ENCODE results near the gene GRK6.
A peak's percentile ranks its signal among the peaks of the same experiment; 100 is the strongest.

The GRK6 gene

DNA sequence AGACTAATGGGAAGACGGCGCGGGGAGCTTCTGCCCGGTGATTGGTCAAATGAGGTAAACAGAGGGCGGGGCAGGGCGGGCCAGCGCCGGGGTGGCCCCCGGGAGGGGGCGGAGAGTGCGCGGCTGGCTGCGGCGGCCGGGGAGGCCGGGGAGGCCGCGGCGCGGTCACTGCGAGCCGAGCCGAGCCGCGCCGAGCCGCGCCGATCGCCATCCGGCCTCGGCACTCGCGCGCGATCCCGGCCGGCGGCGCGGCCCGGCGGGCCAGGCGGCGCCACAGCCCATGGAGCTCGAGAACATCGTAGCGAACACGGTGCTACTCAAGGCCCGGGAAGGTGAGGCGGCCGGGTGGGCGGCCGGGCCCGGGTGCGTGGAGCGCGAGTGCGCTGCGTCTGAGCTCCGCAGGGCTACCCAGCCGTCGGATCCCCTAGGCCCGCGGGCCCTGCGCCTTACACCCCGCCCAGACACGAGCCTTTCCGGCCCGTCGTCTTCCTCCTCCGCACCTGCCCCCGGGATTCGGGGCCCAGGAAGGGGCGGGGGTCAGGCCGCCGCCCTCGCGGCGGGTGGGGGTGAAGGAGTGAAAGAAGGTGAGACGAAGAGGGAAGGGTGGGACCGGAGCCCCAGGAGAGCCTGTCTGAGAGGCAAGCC lies at the start of gene GRK6:
Gene GRK6, plus strand, starts transcription at position 111 of the 645 bp plus-strand sequence. Its CDS starts 170 bp downstream, at position 281.
- DNase-seq = peak in 1 of 2 experiments; percentile 66

- no peak for DNase-seq
Observed at GRCh38 chr5:177377851-177378776, 48.4 kb upstream of the GRK6 start.

DNA sequence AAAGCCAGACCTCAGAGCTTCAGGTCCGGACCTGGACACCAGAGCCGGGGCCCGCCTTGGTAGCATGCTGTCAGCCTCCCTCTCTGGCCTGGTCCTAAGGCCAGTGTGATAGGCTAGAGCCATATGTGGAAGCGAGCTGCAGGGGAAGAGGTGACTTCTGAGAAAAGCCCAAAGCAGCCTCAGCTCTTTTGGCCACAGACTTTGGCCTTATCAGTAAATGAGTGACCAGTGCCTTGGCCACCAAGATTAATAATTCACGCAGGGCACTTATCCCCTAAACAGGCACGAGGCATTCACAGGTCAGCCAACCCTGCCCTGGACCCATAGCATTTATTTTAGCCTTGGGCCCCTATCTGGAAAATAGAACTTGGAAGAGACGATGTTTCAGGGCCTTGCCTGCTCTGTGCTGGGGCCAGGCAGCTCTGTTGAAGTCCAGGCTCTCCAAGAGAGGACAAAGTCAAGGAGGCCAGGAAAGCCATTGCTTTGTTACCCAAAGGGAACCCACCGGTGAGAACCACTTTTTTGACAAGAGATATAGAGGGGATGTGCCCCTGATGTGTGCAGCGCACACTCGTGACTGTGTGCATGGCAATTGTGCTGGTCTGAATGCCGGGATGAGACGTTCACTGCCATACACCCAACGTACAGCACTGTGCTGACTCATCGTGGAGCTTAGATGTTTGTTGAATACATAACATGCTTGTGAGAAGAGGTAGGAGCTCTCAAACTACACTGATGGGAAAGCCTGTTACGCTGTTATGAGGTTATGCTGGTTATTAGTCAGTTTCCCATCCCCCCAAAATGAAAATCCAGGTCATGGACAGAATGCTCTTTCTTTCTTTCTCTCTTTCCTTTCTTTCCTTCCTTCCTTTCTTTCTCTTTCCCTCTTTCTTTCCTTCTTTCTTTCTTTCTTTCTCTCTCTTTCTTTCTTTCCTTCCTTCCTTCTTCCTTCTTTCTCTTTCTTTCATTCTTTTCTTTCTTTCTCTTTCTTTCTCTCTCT lies 47.3 kb upstream of the GRK6 start:
- DNase-seq = no peak

GRCh38 chr5:177380805-177381126 lies 45.7 kb upstream of the GRK6 start:
- DNase-seq = no peak

GRCh38 chr5:177382423-177383029 lies 44.0 kb upstream of the GRK6 start:
- DNase-seq = no peak

DNA sequence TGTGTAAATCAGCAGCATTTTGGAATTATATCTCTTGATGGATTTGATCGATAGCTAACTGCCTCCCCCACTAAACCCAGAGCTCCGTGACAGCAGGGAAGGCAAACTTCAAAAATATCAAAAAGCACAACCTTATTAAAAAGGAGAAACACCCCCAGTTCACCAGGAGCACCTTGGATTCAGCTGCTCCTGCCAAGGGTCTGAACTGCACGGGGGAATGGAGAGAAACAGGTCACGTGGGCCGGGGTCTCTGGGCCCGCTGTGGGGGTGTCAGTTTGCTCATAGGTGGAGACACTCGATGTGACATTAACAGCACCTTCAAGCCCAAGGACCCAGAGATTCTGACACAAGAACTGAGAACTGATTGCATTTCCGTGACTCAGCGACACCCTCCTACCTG lies 43.3 kb upstream of the GRK6 start:
- no peak for DNase-seq

DNA sequence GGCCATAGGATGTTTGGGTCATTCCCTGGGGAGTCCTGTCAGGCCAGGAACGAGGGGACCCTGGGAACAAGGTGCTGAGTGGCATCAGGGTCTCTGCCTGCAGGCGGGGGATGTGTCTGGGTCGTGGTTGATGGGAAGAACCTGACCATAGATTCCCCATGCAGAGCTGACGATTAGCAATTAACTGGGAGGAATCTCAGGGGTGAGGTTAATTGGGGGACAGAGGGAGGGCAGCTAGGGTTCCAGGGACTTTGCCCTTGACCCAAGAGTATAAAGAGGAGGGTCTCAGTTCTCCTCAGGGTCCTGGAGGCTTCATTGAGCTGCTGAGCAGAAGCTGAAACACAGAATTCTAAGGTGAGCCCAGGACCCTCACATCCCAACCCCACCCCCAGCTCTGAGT lies 42.3 kb upstream of the GRK6 start, which contains the start of gene SLC34A1:
Gene SLC34A1, plus strand, starts transcription at position 301 of the 400 bp plus-strand sequence. CDS start 1,308 bp downstream, outside the sequence.
- no peak for DNase-seq

- no peak for DNase-seq
Observed at GRCh38 chr5:177385720-177386119, 40.8 kb upstream of the GRK6 start.

- DNase-seq = no peak
Observed at GRCh38 chr5:177386542-177386941, 39.9 kb upstream of the GRK6 start.

- DNase-seq = peak in 1 of 2 experiments; percentile 24
Observed at GRCh38 chr5:177387405-177387804, 39.1 kb upstream of the GRK6 start.

DNA sequence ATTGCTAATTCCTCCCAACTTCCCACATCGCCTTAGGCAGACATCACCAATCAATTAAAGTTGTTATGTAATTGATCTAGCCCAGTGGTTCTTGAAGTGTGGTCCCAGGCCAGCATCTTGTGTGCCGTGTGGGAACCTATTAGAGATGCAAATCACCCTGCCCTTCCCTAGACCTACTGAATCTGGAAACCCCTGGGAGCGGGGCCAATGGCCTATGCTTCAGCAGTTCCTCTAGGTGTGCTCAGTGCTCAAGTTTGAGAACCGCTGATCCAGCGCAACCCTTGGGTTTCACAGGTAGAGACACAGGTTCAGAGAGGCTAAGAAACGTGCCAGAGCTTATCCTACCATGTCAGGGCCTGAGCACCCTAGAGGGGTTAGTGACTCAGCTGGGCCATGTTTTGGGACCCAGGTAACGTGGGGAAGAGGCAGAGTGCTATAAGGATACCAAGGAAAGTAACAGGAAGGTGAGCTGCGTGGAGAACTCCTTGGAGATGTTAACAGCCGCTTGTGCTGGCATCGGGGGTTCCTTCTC lies 37.9 kb upstream of the GRK6 start:
- peak in 1 of 2 experiments; percentile 23 for DNase-seq

- DNase-seq = no peak
Observed at GRCh38 chr5:177389241-177390169, 37.0 kb upstream of the GRK6 start.

GRCh38 chr5:177390363-177391300 lies 35.8 kb upstream of the GRK6 start:
- DNase-seq = peak; percentile 53 to 81

GRCh38 chr5:177392765-177393164 lies 33.7 kb upstream of the GRK6 start:
- no peak for DNase-seq

GRCh38 chr5:177393206-177393765 lies 33.2 kb upstream of the GRK6 start:
- no peak for DNase-seq

DNA sequence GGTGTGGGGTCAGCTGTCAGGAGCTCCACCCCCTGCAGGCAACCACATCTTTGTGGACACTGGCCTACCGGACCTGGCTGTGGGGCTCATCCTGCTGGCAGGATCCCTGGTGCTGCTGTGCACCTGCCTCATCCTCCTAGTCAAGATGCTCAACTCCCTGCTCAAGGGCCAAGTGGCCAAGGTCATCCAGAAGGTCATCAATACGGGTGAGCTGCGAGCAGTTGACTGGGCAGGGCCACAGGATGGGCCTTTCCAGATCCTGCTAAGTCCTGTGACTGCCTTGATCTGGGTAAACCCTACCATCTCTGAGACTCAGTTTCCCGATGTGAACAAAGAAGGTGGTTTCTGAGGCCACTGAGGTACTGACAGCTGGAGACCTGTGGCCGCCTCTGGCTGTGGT lies 32.5 kb upstream of the GRK6 start:
- DNase-seq = no peak

DNA sequence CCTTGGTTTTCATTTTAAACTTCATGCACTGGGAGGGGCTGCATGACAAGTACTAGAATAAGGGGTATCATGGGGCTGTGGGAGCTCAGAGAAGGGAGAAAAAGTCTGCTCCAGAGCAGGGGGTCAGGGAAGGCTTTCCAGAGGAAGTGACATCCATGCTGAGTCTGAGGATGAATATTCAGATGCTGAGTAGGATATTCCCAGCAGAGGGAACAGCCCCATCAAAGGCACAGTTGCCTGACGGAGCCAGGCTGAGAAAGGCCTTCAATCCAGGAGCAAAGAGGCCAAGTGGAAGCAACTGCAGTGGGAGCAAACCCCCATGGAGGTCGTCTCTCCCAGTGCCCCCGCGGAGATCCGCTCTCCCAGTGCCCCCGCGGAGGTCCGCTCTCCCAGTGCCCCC lies 30.4 kb upstream of the GRK6 start:
- DNase-seq = no peak

GRCh38 chr5:177396807-177397206 lies 29.7 kb upstream of the GRK6 start:
- no peak for DNase-seq

GRCh38 chr5:177397875-177398390 lies 28.5 kb upstream of the GRK6 start:
- DNase-seq = no peak

All from NCI-H526 (cell line).